HEK293 (cell line): ENCODE data around the gene MXRA5.

Source experiments
- CTCF ChIA-PET: fragments of 350-600 bp; formaldehyde crosslinking; extraction: SDS; loops from one replicate; lab custom pipeline; 2021; ENCODE audit warnings: antibody characterized with exemption; lab: Yijun Ruan, JAX
- POLR2A ChIA-PET: fragments of 300-600 bp; formaldehyde crosslinking; extraction: SDS; loops from one replicate; lab custom pipeline; 2020; ENCODE audit warnings: antibody characterized with exemption, inconsistent platforms; lab: Yijun Ruan, JAX
- H3K27ac ChIP-seq: fragments of 200-500 bp; sonication (Bioruptor generic); 2 replicates; pipeline ENCODE4 v1.5.1; 2014; ENCODE audit warnings: low read depth, low read length, control low read depth, inconsistent platforms; ENCODE audit errors: extremely low read depth
- H3K36me3 ChIP-seq, 2 experiments: fragments of 200-500 bp in 1 of 2; sonication (Bioruptor generic) in 1 of 2; 1 replicate in 1 of 2; 2 replicates in 1 of 2; pipeline ENCODE4 v1.5.1; 2014 to 2017; ENCODE audit warnings: inconsistent platforms in 2 of 2, low read length in 2 of 2; ENCODE audit not compliant: control insufficient read depth in 2 of 2, insufficient read depth in 1 of 2
- H3K4me1 ChIP-seq: fragments of 200-500 bp; sonication (Bioruptor generic); 2 replicates; pipeline ENCODE4 v1.5.1; 2014; ENCODE audit warnings: mild to moderate bottlenecking, low read length, inconsistent platforms; ENCODE audit not compliant: control insufficient read depth, insufficient read depth
- H3K4me3 ChIP-seq: 2 replicates; pipeline ENCODE4 v1.5.1; 2011; ENCODE audit warnings: low read depth, mild to moderate bottlenecking, control low read depth, low read length, moderate library complexity
- H3K9me3 ChIP-seq: fragments of 200-500 bp; sonication (Bioruptor generic); 2 replicates; pipeline ENCODE4 v1.5.1; 2014; ENCODE audit warnings: low read depth, low read length, inconsistent platforms; ENCODE audit not compliant: control insufficient read depth, insufficient read depth
- GLI2 ChIP-seq: fragments of 450-650 bp; formaldehyde crosslinking; IDR thresholded peaks from 2 replicates; pipeline ENCODE4; 2017; ENCODE audit warnings: missing biosample characterization, missing genetic modification characterization, low read depth, borderline replicate concordance
- PATZ1 ChIP-seq: fragments of 450-650 bp; formaldehyde crosslinking; IDR thresholded peaks from 2 replicates; pipeline ENCODE4 v1.5.1; 2016; ENCODE audit warnings: missing biosample characterization, missing genetic modification characterization
- SALL2 ChIP-seq: fragments of 450-650 bp; formaldehyde crosslinking; IDR thresholded peaks from 2 replicates; pipeline ENCODE4 v1.5.0; 2017; ENCODE audit warnings: missing biosample characterization, mild to moderate bottlenecking, missing genetic modification characterization, borderline replicate concordance
- SCRT2 ChIP-seq: fragments of 450-650 bp; formaldehyde crosslinking; IDR thresholded peaks from 2 replicates; pipeline ENCODE4 v1.5.1; 2016; ENCODE audit warnings: missing biosample characterization, missing genetic modification characterization
- SP2 ChIP-seq: fragments of 450-650 bp; formaldehyde crosslinking; IDR thresholded peaks from 2 replicates; pipeline ENCODE4 v1.5.1; 2016; ENCODE audit warnings: missing biosample characterization, missing genetic modification characterization
- ZBTB21 ChIP-seq: fragments of 450-650 bp; formaldehyde crosslinking; IDR thresholded peaks from 2 replicates; pipeline ENCODE4 v1.5.1; 2017; ENCODE audit warnings: missing biosample characterization, missing genetic modification characterization
- ZBTB7A ChIP-seq: fragments of 450-650 bp; formaldehyde crosslinking; IDR thresholded peaks from 2 replicates; pipeline ENCODE4 v1.5.1; 2016; ENCODE audit warnings: low read depth, missing biosample characterization, missing genetic modification characterization
- ZNF10 ChIP-seq: fragments of 450-650 bp; formaldehyde crosslinking; IDR thresholded peaks from 2 replicates; pipeline ENCODE4 v1.5.1; 2017; ENCODE audit warnings: missing biosample characterization, missing genetic modification characterization
- ZNF211 ChIP-seq: fragments of 450-650 bp; formaldehyde crosslinking; IDR thresholded peaks from 2 replicates; pipeline ENCODE4 v1.5.1; 2016; ENCODE audit warnings: low read depth, missing biosample characterization, missing genetic modification characterization
- ZNF311 ChIP-seq: fragments of 450-650 bp; formaldehyde crosslinking; IDR thresholded peaks from 2 replicates; pipeline ENCODE4 v1.5.1; 2017; ENCODE audit warnings: missing biosample characterization, missing genetic modification characterization, borderline replicate concordance
- ZNF639 ChIP-seq: fragments of 450-650 bp; formaldehyde crosslinking; IDR thresholded peaks from 2 replicates; pipeline ENCODE4 v1.5.1; 2016; ENCODE audit warnings: missing biosample characterization, missing genetic modification characterization
- ZNF645 ChIP-seq: fragments of 450-650 bp; formaldehyde crosslinking; IDR thresholded peaks from 2 replicates; pipeline ENCODE4; 2016; ENCODE audit warnings: missing biosample characterization, missing genetic modification characterization
- ZNF670 ChIP-seq: fragments of 450-650 bp; formaldehyde crosslinking; IDR thresholded peaks from 2 replicates; pipeline ENCODE4 v1.5.1; 2016; ENCODE audit warnings: missing biosample characterization, missing genetic modification characterization, low read depth
- ZNF76 ChIP-seq: fragments of 450-650 bp; formaldehyde crosslinking; IDR thresholded peaks from 2 replicates; pipeline ENCODE4; 2016; ENCODE audit warnings: low read depth, missing biosample characterization, missing genetic modification characterization, borderline replicate concordance
- ZNF768 ChIP-seq: fragments of 450-650 bp; formaldehyde crosslinking; IDR thresholded peaks from 2 replicates; pipeline ENCODE4 v1.5.1; 2018; ENCODE audit warnings: missing biosample characterization, mild to moderate bottlenecking, missing genetic modification characterization
- TF ChIP-seq, protein P1 (sequence below): fragments of 450-650 bp; formaldehyde crosslinking; IDR thresholded peaks from 2 replicates; pipeline ENCODE4 v1.5.1; 2016; ENCODE audit warnings: missing biosample characterization, missing genetic modification characterization
- TF ChIP-seq, protein P2 (sequence below): fragments of 450-650 bp; formaldehyde crosslinking; optimal IDR thresholded peaks from 2 replicates; pipeline ENCODE3; 2016; ENCODE audit warnings: missing biosample characterization, mild to moderate bottlenecking, missing genetic modification characterization
- TF ChIP-seq, protein P3 (sequence below): fragments of 450-650 bp; formaldehyde crosslinking; IDR thresholded peaks from 2 replicates; pipeline ENCODE4 v1.5.1; 2016; ENCODE audit warnings: missing biosample characterization, missing genetic modification characterization, low read depth

MXRA5 gene

GRCh38 chrX:3380603-3381002 is 34.2 kb upstream of the MXRA5 start (continued):
- no peak for TF ChIP-seq PATZ1 (tag by site-specific recombination)
- TF ChIP-seq ZNF311 (tag by site-specific recombination), result no peak

GRCh38 chrX:3379111-3379510 is 32.7 kb upstream of the MXRA5 start:
- CTCF ChIA-PET, result no interaction called here
- H3K9me3 ChIP-seq, result no peaks in the 10 kb centered on the region
- no peak overlapping the region for H3K27ac ChIP-seq
- no peaks in the 10 kb centered on the region for H3K36me3 ChIP-seq
- H3K4me1 ChIP-seq, result no peaks in the 10 kb centered on the region
- no peak overlapping the region for H3K4me3 ChIP-seq
- TF ChIP-seq ZNF211 (no peak), ZNF670 (tag by site-specific recombination) (no peak), SCRT2 (no peak), SP2 (tag by site-specific recombination) (no peak), SALL2 (tag by site-specific recombination) (no peak), GLI2 (no peak), ZNF645 (no peak), ZNF768 (no peak), ZNF10 (tag by site-specific recombination) (no peak), ZNF76 (tag by site-specific recombination) (no peak), ZBTB21 (no peak), ZBTB7A (tag by site-specific recombination) (no peak), ZNF639 (tag by site-specific recombination) (no peak)
- TF ChIP-seq, protein P1, sequence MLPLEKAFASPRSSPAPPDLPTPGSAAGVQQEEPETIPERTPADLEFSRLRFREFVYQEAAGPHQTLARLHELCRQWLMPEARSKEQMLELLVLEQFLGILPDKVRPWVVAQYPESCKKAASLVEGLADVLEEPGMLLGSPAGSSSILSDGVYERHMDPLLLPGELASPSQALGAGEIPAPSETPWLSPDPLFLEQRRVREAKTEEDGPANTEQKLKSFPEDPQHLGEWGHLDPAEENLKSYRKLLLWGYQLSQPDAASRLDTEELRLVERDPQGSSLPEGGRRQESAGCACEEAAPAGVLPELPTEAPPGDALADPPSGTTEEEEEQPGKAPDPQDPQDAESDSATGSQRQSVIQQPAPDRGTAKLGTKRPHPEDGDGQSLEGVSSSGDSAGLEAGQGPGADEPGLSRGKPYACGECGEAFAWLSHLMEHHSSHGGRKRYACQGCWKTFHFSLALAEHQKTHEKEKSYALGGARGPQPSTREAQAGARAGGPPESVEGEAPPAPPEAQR, result no peak
- TF ChIP-seq, protein P2, sequence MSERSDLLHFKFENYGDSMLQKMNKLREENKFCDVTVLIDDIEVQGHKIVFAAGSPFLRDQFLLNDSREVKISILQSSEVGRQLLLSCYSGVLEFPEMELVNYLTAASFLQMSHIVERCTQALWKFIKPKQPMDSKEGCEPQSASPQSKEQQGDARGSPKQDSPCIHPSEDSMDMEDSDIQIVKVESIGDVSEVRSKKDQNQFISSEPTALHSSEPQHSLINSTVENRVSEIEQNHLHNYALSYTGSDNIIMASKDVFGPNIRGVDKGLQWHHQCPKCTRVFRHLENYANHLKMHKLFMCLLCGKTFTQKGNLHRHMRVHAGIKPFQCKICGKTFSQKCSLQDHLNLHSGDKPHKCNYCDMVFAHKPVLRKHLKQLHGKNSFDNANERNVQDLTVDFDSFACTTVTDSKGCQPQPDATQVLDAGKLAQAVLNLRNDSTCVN (tag by site-specific recombination), result no peak
- TF ChIP-seq, protein P3, sequence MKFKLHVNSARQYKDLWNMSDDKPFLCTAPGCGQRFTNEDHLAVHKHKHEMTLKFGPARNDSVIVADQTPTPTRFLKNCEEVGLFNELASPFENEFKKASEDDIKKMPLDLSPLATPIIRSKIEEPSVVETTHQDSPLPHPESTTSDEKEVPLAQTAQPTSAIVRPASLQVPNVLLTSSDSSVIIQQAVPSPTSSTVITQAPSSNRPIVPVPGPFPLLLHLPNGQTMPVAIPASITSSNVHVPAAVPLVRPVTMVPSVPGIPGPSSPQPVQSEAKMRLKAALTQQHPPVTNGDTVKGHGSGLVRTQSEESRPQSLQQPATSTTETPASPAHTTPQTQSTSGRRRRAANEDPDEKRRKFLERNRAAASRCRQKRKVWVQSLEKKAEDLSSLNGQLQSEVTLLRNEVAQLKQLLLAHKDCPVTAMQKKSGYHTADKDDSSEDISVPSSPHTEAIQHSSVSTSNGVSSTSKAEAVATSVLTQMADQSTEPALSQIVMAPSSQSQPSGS (tag by site-specific recombination), result no peak
- POLR2A ChIA-PET, result no interaction called here
